Medulla oblongata (tissue), 1 donor: ENCODE measurements around the gene PECR.
"Not testable (repeated sequence)": the region's sequence is repeated elsewhere in the genome, so short reads cannot be mapped to it uniquely, and the experiment has no call there.

Experiments used
- DNase-seq: peaks from one replicate; pipeline ENCODE4 v3.0.0-alpha.2; 2015; ENCODE audit errors: extremely low spot score

Gene PECR

GRCh38 chr2:216029416-216030129, 52.0 kb downstream of the PECR start:
- no peak for DNase-seq

DNA sequence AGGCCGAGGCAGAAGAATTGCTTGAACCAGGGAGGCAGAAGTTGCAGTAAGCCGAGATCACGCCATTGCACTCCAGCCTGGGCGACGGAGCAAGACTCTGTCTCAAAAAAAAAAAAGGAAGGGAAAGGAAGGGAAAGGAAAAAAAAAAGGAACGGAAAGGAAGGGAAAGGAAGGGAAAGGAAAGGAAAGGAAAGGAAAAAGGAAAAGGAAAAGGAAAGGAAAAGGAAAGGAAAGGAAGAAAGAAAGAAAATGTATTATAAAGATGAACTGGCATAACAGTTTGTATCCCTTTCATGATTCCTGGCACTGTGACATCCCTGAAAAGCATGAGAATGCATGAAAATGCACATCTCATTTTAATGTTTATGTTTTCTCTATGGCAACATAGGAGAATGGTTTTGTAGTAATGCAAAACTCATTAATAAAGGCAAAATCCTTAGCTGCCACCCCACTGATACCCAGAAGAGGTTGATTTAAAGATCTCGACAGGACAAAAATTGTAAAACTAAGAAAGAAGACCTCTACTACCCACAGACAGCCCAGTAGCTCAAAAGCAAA, 56.8 kb downstream of the PECR start:
- DNase-seq = no peak

DNA sequence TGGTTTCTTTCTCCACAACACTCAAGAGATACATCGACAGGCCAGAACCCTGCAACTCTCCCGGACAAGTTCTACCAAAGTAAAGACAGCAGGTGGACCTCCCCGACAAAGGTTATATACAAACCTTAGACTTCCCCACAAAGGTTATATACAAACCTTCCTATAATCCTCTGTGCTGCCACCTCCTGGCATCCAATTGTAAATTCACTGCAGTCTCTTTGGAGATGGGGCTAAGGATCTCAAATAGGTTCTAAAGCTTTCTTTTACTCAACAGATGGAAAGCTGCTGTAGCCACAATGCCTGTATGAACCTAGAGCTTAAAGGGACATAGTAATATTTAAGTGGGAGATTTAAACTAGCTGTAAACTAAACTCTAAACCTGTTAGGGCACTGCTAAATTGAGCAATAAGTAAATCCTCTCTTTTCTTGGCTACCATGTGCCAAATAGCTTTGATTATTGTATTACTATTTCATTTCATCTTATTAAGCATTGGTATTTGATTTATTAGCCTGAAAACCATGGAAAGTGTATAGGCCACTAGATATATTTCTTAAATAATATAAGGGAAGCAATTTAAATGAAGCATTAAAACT, 58.5 kb downstream of the PECR start:
- peak; percentile 49 for DNase-seq

- DNase-seq = no peak
Observed at GRCh38 chr2:216021768-216022565, 59.6 kb downstream of the PECR start.

- DNase-seq = no peak
Observed at GRCh38 chr2:216018709-216019108, 62.9 kb downstream of the PECR start.

- no peak for DNase-seq
Observed at GRCh38 chr2:216017365-216017764, 64.2 kb downstream of the PECR start.

DNA sequence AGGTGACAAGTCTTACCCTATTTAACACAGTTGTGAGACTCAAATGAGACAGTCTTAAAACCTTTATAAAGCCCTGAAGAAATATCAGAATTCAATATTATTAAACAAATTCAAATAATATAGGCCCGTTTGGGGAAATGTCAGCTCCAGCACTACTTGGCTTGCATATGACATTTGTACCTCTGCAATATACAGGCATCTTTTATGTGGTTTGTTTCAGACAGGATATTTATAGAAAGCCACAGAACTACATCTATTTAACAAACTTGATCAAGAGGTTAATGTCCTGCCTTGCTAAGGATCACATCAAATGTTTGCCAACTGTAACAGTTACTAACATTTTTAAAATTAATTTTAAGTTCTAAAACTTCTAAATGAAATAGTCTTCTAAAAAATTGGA, 65.0 kb downstream of the PECR start:
- DNase-seq = no peak

- no peak for DNase-seq
Observed at GRCh38 chr2:216015722-216016464, 65.7 kb downstream of the PECR start.

- DNase-seq = no peak
Observed at GRCh38 chr2:216014986-216015385, 66.6 kb downstream of the PECR start.

- DNase-seq = no peak
Observed at GRCh38 chr2:216014006-216014405, 67.6 kb downstream of the PECR start.

DNA sequence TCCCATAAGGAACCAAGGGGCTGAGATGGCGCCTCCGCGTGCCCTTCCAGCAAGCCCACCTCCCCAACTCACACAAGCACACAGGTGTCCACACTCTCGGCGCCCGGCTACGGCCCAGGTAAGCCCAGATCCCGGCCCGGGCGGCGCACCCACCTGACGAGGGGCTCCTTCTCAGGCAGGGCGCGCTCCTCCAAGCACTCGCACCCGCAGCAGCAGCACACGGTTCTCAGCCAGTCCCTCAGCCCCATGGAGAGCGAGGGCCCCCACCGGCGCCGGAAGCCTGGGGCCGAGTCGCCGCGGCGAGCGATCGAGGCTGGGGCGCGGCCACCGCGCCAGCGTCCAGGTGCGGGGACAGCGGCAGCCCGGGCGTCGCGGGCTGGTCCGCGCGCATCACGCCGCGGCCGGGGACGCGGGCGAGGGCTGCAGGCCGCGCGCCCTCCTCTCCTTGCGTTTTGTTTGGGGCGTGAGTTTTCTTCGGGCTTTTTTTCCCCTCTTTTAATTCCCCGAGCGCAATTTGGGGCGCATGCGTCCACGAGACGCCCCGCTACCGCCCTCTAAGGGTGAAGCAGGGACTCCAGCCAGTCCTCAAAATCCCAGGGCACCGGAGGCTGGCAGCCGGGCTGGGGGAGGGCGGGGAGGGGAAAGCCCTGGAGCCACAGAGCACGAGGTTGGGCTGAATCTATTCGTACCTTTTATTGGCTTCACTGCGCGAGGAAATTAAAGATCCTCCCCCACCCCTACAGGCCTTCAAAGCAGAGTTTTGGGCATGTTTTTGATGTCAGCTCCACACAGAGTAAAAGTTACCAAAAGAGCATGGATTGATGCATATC, 68.3 kb downstream of the PECR start, which contains the start of gene MREG:
TSS of gene MREG (minus strand) at position 472 of the 830 bp plus-strand sequence. CDS start at position 248, 224 bp downstream.
- DNase-seq = peak; percentile 87

DNA sequence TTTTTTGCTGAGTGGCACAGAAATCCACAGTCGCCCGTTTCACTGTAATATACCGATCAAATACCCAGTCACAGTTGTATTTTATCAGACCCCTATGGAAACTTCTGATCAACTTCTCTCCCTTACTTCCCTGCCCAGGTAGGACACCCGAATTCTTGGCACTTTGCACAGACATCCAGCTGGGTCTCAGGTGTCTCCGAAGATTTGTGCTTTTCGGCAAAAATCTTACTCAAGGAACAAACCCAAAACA, 68.9 kb downstream of the PECR start:
- DNase-seq = no peak

DNA sequence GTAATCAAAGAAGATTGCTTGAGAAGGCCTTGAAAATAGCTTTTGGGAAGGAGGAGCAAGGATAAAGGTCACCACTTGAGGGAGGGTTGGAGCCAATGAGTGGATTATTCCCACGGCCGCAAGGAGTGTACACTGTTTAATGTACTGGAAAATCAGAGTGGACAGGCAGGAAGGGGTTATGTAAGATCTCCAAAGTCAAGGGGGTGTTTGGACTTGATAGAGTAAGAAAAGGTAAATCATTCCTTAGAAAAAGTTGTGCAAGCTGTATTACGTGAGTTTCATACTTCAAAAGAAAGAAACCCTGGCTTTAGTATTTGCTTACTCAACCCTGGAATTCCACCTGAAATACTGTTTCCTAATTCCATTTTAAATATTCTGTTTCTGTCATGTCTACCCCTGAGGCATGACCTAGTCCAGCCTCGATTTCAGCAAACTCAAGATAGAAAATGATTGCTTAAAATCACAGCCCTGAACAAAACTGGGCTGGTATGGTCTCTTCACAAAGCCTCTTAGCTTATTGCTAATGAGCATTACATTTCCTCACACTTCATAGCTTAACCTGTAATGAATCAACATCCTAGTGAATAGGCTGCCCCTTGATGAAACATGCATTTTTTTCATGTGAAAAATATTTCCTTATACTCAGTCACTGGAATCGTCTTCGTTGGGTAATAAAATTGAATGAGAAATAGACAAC, 69.3 kb downstream of the PECR start:
- no peak for DNase-seq

DNA sequence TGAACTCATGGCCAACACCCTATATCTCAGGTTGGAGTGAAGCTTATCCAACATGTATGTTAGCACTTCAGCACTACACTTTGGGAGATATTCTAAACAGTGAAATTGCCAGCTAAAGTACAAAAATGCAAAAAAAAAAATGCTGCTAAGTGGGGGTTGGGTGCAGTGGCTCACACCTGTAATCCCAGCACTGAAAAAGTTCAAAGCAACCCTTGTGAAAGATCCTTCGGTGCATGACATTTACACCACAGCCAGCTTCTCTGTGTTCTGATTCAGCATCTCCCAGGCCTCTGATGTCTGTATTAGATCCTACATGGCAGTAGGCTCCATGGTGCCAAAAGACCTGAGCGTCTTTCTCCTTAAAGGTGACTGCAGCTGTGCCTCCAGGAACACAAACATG, 72.4 kb downstream of the PECR start:
- not testable (repeated sequence) for DNase-seq

GRCh38 chr2:216008387-216008786, 73.2 kb downstream of the PECR start:
- no peak for DNase-seq

GRCh38 chr2:216006164-216006663, 75.4 kb downstream of the PECR start:
- DNase-seq = peak; percentile 71

- DNase-seq = no peak
Observed at GRCh38 chr2:216004697-216005283, 76.8 kb downstream of the PECR start.

GRCh38 chr2:216003876-216004696, 77.5 kb downstream of the PECR start:
- DNase-seq = no peak

- DNase-seq = no peak
Observed at GRCh38 chr2:216002693-216003092, 78.9 kb downstream of the PECR start.
